Endothelial cell of coronary artery (primary cell): ENCODE measurements around the gene YWHAQ. TPM values are rescaled to one million over a fixed set of nuclear protein-coding genes. Genes with fewer than 3 reads are reported as not detected.

Source experiments
- total RNA-seq: library from RNA; depleted of rRNA; stranded (reverse); fragments of >200 nt; gene quantifications from 2 replicates; pipeline ENCODE4 v1.2.3, GENCODE V29; 2014

Gene YWHAQ
- 225 and 252 TPM in 2 replicates for total RNA-seq

GRCh38 chr2:9630736-9631552 is at the start of gene YWHAQ:
Gene YWHAQ (minus strand): TSS chr2:9630997. CDS start chr2:9630452, 545 bp downstream.

GRCh38 chr2:9555297-9556120 is 75.3 kb downstream of the YWHAQ start, which contains the start of gene ADAM17:
Gene ADAM17 (minus strand): TSS chr2:9555830. CDS start chr2:9555605, 225 bp downstream.

Other genes with a start within 250 kb of the YWHAQ start
- gene ITGB1BP1, start 207.5 kb downstream of the YWHAQ start, total RNA-seq, result 40.7 and 53.2 TPM in 2 replicates
- 45.0 and 53.8 TPM in 2 replicates for gene CPSF3, start 207.3 kb downstream of the YWHAQ start, total RNA-seq
- 37.0 and 53.7 TPM in 2 replicates for gene IAH1, start 156.4 kb downstream of the YWHAQ start, total RNA-seq
- gene ADAM17, start 75.2 kb downstream of the YWHAQ start, total RNA-seq, result 53.0 and 61.3 TPM in 2 replicates
- gene TAF1B, start 212.5 kb upstream of the YWHAQ start, total RNA-seq, result 18.0 and 25.8 TPM in 2 replicates